Mononuclear cell (primary cell): ENCODE data around the gene COQ6. TPM values are rescaled to one million over a fixed set of nuclear protein-coding genes. Genes with fewer than 3 reads are reported as not detected.
"Not testable (repeated sequence)": the region's sequence is repeated elsewhere in the genome, so short reads cannot be mapped to it uniquely, and the experiment has no call there.

Source experiments
- H3K27me3 ChIP-seq: 2 replicates; pipeline ENCODE4 v1.6.0; 2011; ENCODE audit warnings: low read length, control low read depth; ENCODE audit not compliant: insufficient read depth
- H3K4me1 ChIP-seq: 2 replicates; pipeline ENCODE4 v1.5.1; 2011; ENCODE audit warnings: mild to moderate bottlenecking, low read length, control low read depth; ENCODE audit not compliant: insufficient read depth
- H3K4me3 ChIP-seq: 2 replicates; pipeline ENCODE4 v1.5.1; 2011; ENCODE audit warnings: mild to moderate bottlenecking, low read length, moderate library complexity
- H3K9me3 ChIP-seq: 2 replicates; pipeline ENCODE4 v1.5.1; 2011; ENCODE audit warnings: low read depth, mild to moderate bottlenecking, control low read depth, low read length
- total RNA-seq: library from RNA; depleted of rRNA; stranded (reverse); fragments of >200 nt; gene quantifications from one replicate; pipeline ENCODE4 v1.2.3, GENCODE V29; 2012

Gene COQ6
- total RNA-seq, 1 donor, result 26.4 TPM

- H3K4me1 ChIP-seq, result peaks cover 4% of the 10 kb centered on the region
- no peaks in the 10 kb centered on the region for H3K27me3 ChIP-seq
- H3K4me3 ChIP-seq, result no peak overlapping the region
- H3K9me3 ChIP-seq, result no peaks in the 10 kb centered on the region
Measured at GRCh38 chr14:73955674-73956073, 5.6 kb downstream of the COQ6 start.

DNA sequence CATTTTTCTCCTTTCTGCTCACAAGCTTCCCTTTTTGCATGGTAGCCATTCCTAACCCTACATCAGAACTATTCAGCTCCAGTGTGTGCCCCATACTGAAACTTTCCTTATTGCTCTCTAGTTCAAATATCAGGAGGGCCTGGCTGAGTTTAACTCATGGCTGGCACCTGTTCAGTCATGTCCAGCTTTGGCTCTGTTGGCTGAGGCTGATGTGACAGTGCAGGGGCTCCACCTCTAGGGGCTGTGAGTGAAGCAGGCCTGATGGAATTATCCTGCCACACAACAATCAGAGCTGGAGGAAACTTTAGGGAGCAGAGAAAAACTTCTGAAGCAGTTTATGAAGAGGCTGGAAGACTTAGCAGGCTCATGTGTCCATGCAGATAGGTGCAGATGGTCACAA lies 8.5 kb downstream of the COQ6 start:
- H3K4me3 ChIP-seq, result no peak overlapping the region
- no peaks in the 10 kb centered on the region for H3K27me3 ChIP-seq
- no peaks in the 10 kb centered on the region for H3K9me3 ChIP-seq
- no peaks in the 10 kb centered on the region for H3K4me1 ChIP-seq

- Histone ChIP-seq H3K4me3 (no peak overlapping the region), H3K4me1 (no peaks in the 10 kb centered on the region), H3K27me3 (no peaks in the 10 kb centered on the region), H3K9me3 (no peaks in the 10 kb centered on the region)
Measured at GRCh38 chr14:73961192-73961591, 11.1 kb downstream of the COQ6 start.

- H3K27me3 ChIP-seq, result no peaks in the 10 kb centered on the region
- H3K4me3 ChIP-seq, result no peak overlapping the region
- no peaks in the 10 kb centered on the region for H3K9me3 ChIP-seq
- no peaks in the 10 kb centered on the region for H3K4me1 ChIP-seq
Measured at GRCh38 chr14:73965216-73965615, 15.1 kb downstream of the COQ6 start.

GRCh38 chr14:73968885-73969284 lies 18.8 kb downstream of the COQ6 start:
- H3K9me3 ChIP-seq, result no peaks in the 10 kb centered on the region
- H3K4me1 ChIP-seq, result no peaks in the 10 kb centered on the region
- no peaks in the 10 kb centered on the region for H3K27me3 ChIP-seq
- H3K4me3 ChIP-seq, result no peak overlapping the region

GRCh38 chr14:73973497-73973896 lies 23.4 kb downstream of the COQ6 start:
- Histone ChIP-seq H3K4me1 (no peaks in the 10 kb centered on the region), H3K27me3 (no peaks in the 10 kb centered on the region), H3K4me3 (no peak overlapping the region), H3K9me3 (no peaks in the 10 kb centered on the region)

DNA sequence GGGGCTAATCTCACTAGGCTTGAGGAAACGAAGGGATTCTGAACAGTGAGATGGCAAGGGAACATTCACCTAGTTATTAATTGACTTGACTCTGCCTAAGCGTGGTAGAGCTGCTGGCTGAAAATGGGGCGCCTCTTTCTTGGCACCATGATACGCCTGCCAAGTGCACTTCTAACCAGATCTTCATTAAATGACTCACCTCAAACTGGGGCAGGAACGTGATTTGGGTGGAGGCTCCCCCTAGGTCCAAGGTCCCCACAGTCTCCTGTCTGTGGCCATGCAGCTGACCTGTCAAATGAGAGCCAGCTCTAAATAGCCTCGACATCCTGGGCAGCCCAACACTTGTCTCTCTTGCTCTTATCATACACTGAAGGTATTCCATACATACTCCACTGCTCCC lies 26.0 kb downstream of the COQ6 start:
- Histone ChIP-seq H3K4me3 (no peak overlapping the region), H3K4me1 (no peaks in the 10 kb centered on the region), H3K9me3 (no peaks in the 10 kb centered on the region), H3K27me3 (no peaks in the 10 kb centered on the region)

DNA sequence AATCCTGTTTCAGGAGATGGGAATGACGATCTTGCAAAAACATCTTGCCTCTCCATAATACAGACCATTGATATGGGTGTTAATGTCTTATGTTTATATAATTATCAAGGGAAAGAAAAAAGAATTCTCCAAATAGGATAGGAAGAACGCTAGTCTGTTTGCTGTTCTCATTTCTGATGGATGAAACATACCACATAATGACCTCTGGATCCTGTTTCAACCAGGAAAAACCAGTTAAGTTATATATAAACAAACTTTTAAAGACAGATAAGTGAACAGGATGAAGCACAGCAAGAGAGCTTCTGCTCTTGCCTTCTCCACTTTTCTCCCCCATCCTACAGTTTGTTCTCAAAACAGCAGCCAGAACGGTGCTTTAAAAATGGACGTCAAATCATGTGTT lies 27.8 kb downstream of the COQ6 start:
- H3K27me3 ChIP-seq, result no peaks in the 10 kb centered on the region
- H3K4me1 ChIP-seq, result no peaks in the 10 kb centered on the region
- H3K4me3 ChIP-seq, result no peak overlapping the region
- H3K9me3 ChIP-seq, result no peaks in the 10 kb centered on the region

DNA sequence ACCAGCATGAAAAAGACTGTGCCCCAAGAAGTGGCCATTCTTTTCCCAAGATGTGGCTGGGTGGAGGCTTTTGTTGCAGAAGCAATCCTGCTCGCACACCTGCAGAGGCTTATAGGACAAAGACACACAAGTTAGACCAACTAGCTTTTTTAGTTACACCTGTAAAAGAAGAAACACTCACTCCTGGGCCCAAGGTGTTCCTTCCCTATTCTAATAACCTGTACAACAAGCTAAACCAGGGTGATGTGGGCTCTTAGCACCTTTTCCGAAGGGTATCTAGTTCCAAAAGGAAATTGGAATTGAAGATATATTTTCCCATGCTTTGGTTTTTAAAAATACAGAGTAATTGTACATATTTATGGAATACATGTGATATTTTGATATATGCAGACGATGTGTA lies 38.0 kb downstream of the COQ6 start:
- no peaks in the 10 kb centered on the region for H3K4me1 ChIP-seq
- no peaks in the 10 kb centered on the region for H3K9me3 ChIP-seq
- H3K27me3 ChIP-seq, result no peaks in the 10 kb centered on the region
- H3K4me3 ChIP-seq, result no peak overlapping the region

DNA sequence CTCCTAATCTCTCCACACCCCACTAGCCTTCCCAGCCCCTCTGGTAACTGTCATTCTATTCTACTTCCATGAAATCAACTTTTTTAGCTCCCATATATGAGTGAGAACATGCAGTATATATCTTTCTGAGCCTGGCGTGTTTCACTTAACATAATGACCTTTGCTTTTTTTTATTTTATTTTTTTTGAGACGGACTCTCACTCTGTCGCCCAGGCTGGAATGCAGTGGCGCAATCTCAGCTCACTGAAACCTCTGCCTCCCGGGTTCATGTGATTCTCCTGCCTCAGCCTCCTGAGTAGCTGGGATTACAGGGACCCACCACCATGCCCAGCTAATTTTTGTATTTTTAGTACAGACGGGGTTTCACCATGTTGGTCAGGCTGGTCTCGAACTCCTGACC lies 38.6 kb downstream of the COQ6 start:
- not testable (repeated sequence) for H3K27me3 ChIP-seq, H3K4me3 ChIP-seq, H3K4me1 ChIP-seq, H3K9me3 ChIP-seq

DNA sequence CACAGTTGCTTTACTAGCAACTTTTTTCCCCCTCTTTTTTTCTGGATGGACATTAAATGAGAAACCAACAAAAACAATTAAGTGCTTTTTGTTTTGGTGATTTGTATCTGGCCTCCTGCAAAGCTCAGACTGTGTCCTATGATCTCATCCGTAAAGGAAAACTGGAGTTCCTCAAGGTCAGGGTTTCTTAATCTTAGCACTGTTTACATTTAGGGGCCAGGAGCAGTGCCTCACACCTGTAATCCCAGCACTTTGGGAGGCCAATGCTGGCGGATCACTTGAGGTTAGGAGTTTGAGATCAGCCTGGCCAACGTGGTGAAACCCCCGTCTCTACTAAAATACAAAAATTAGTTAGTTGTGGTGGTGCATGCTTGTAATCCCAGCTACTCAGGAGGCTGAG lies 41.0 kb downstream of the COQ6 start:
- H3K27me3 ChIP-seq, result no peaks in the 10 kb centered on the region
- H3K9me3 ChIP-seq, result no peaks in the 10 kb centered on the region
- no peak overlapping the region for H3K4me3 ChIP-seq
- no peaks in the 10 kb centered on the region for H3K4me1 ChIP-seq

- H3K4me3 ChIP-seq, H3K9me3 ChIP-seq, H3K4me1 ChIP-seq, H3K27me3 ChIP-seq: not testable (repeated sequence)
Measured at GRCh38 chr14:73994926-73995325, 44.8 kb downstream of the COQ6 start.

GRCh38 chr14:73995977-73996378 lies 45.9 kb downstream of the COQ6 start:
- Histone ChIP-seq H3K4me1 (no peaks in the 10 kb centered on the region), H3K4me3 (no peak overlapping the region), H3K27me3 (no peaks in the 10 kb centered on the region), H3K9me3 (no peaks in the 10 kb centered on the region)

GRCh38 chr14:73996731-73997107 lies 46.6 kb downstream of the COQ6 start:
- Histone ChIP-seq H3K9me3 (no peaks in the 10 kb centered on the region), H3K4me1 (no peaks in the 10 kb centered on the region)

GRCh38 chr14:73997108-73997943 lies 47.2 kb downstream of the COQ6 start:
- Histone ChIP-seq H3K9me3 (no peaks in the 10 kb centered on the region), H3K4me1 (no peaks in the 10 kb centered on the region), H3K4me3 (no peak overlapping the region), H3K27me3 (no peaks in the 10 kb centered on the region)

More at GRCh38 chr14:73996731-73997107, 46.6 kb downstream of the COQ6 start:
- no peaks in the 10 kb centered on the region for H3K27me3 ChIP-seq
- no peak overlapping the region for H3K4me3 ChIP-seq

- Histone ChIP-seq H3K27me3 (no peaks in the 10 kb centered on the region), H3K4me1 (no peaks in the 10 kb centered on the region), H3K4me3 (no peak overlapping the region), H3K9me3 (no peaks in the 10 kb centered on the region)
Measured at GRCh38 chr14:73997944-73998447, 47.9 kb downstream of the COQ6 start.
